HepG2 (cell line): ENCODE measurements around the gene HMCN1. TPM values are rescaled to one million over a fixed set of nuclear protein-coding genes. Genes with fewer than 3 reads are reported as not detected.
A peak's percentile ranks its signal among the peaks of the same experiment; 100 is the strongest.

Source experiments
- ASH2L ChIP-seq: fragments of 300-600, 200-600 bp; sonication (generic); IDR thresholded peaks from 2 replicates; pipeline ENCODE4 v1.7.0; 2017; ENCODE audit warnings: low read depth, mild to moderate bottlenecking, moderate library complexity, mixed read lengths, low read length; ENCODE audit not compliant: insufficient read length
- CSRNP2 ChIP-seq: sonication (generic); formaldehyde crosslinking; conservative IDR thresholded peaks from 2 replicates; pipeline ENCODE4 v1.8.0; 2022; ENCODE audit warnings: low read depth, missing genetic modification reagents
- CTCF ChIP-seq: sonication (generic); formaldehyde crosslinking; IDR thresholded peaks from 2 replicates; pipeline ENCODE4 v1.5.0; 2020; ENCODE audit warnings: mild to moderate bottlenecking, missing genetic modification reagents, moderate library complexity
- E2F2 ChIP-seq: sonication (generic); formaldehyde crosslinking; IDR thresholded peaks from 2 replicates; pipeline ENCODE4 v1.4.0; 2020; ENCODE audit warnings: missing genetic modification reagents, borderline replicate concordance
- FOXM1 ChIP-seq: sonication (generic); formaldehyde crosslinking; IDR thresholded peaks from 2 replicates; pipeline ENCODE4 v1.5.0; 2020; ENCODE audit warnings: missing genetic modification reagents
- IRF1 ChIP-seq: sonication (generic); formaldehyde crosslinking; IDR thresholded peaks from 2 replicates; pipeline ENCODE4 v1.4.0; 2020; ENCODE audit warnings: low read depth, mild to moderate bottlenecking, missing genetic modification reagents
- KAT8 ChIP-seq: IDR thresholded peaks from 2 replicates; pipeline ENCODE4 v1.6.1; 2016; ENCODE audit warnings: missing genetic modification reagents, missing compliant biosample characterization
- KDM5A ChIP-seq: fragments of 200-600 bp; sonication (generic); IDR thresholded peaks from 2 replicates; pipeline ENCODE4 v1.7.0; 2018; ENCODE audit warnings: antibody characterized with exemption, mild to moderate bottlenecking, low read length, borderline replicate concordance
- NFYB ChIP-seq: sonication (generic); formaldehyde crosslinking; IDR thresholded peaks from 2 replicates; pipeline ENCODE4 v1.4.0; 2020; ENCODE audit warnings: missing genetic modification reagents
- SAP130 ChIP-seq: IDR thresholded peaks from 2 replicates; pipeline ENCODE4 v1.6.1; 2016; ENCODE audit warnings: low read depth
- SMC3 ChIP-seq: IDR thresholded peaks from 2 replicates; pipeline ENCODE4 v1.6.1; 2011; ENCODE audit warnings: low read length, improper control_type of control experiment
- STAG1 ChIP-seq: sonication (generic); formaldehyde crosslinking; IDR thresholded peaks from 2 replicates; pipeline ENCODE4 v1.4.0; 2020; ENCODE audit warnings: missing genetic modification reagents
- TRAFD1 ChIP-seq: sonication (generic); formaldehyde crosslinking; IDR thresholded peaks from 2 replicates; pipeline ENCODE4 v1.5.1; 2020; ENCODE audit warnings: missing genetic modification reagents, mild to moderate bottlenecking, borderline replicate concordance
- YEATS4 ChIP-seq: sonication (generic); formaldehyde crosslinking; IDR thresholded peaks from 2 replicates; pipeline ENCODE4 v1.4.0; 2020; ENCODE audit warnings: missing genetic modification reagents, borderline replicate concordance
- ZBTB46 ChIP-seq: sonication (generic); formaldehyde crosslinking; IDR thresholded peaks from 2 replicates; pipeline ENCODE4 v1.4.0; 2020; ENCODE audit warnings: mild to moderate bottlenecking, missing genetic modification reagents, borderline replicate concordance
- ZNF549 ChIP-seq: sonication (generic); formaldehyde crosslinking; IDR thresholded peaks from 2 replicates; pipeline ENCODE4 v1.5.0; 2020; ENCODE audit warnings: missing genetic modification reagents
- ZNF570 ChIP-seq: sonication (generic); formaldehyde crosslinking; IDR thresholded peaks from 2 replicates; pipeline ENCODE4 v1.4.0; 2020; ENCODE audit warnings: mild to moderate bottlenecking, missing genetic modification reagents, borderline replicate concordance
- polyA plus RNA-seq, 8 experiments: library from polyadenylated mRNA; depleted of rRNA in 3 of 8; stranded (reverse) in 7 of 8; unstranded in 1 of 8; fragments of >200 nt; fragmentation: Illumina TruSeq in 4 of 8; extraction: Trizol in 4 of 8; gene quantifications; 2 replicates each; pipeline versions ENCODE4 v1.2.1 to v1.2.3, GENCODE V29; 2011 to 2016; ENCODE audit warnings: low read depth in 4 of 8, missing spikeins in 1 of 8, mixed read lengths in 1 of 8; ENCODE audit not compliant: insufficient read depth in 1 of 8
- total RNA-seq, 5 experiments: library from RNA; depleted of rRNA; stranded (reverse); fragments of >200 nt; fragmentation: Illumina TruSeq; extraction: Trizol; gene quantifications; 2 replicates each; pipeline ENCODE4 v1.2.3, GENCODE V29; 2016; ENCODE audit warnings: low read depth in 1 of 5

HMCN1 gene
- total and polyA plus RNA-seq, 2 of the 13 experiments (the other 11 are each of a cell fraction or from before 2014, with no cell fraction given) = 0.03 TPM; not detected in 1

GRCh38 chr1:185720633-185721272, 13.4 kb upstream of the HMCN1 start (continued):
- TF ChIP-seq CSRNP2 (no peak), STAG1 (CRISPR knock-in tag) (peak; percentile 28), KDM5A (no peak), ZNF549 (no peak), TRAFD1 (CRISPR knock-in tag) (no peak), ASH2L (no peak), YEATS4 (CRISPR knock-in tag) (no peak), IRF1 (no peak), CTCF (peak; percentile 34; the same call in 1 of the 2 replicates), E2F2 (CRISPR knock-in tag) (no peak), NFYB (CRISPR knock-in tag) (no peak), SAP130 (CRISPR knock-in tag) (no peak), ZBTB46 (CRISPR knock-in tag) (no peak), SMC3 (peak; percentile 24; the same call in 1 of the 2 replicates), KAT8 (CRISPR knock-in tag) (no peak), ZNF570 (CRISPR knock-in tag) (no peak), FOXM1 (no peak)
